DOHH2 (cell line): ENCODE data around the gene ITGBL1.

Experiments
- H3F3A ChIP-seq: fragments of 200-600 bp; sonication (generic), shearing (Covaris generic); 2 replicates; pipeline ENCODE4 v1.6.0; 2016; ENCODE audit warnings: antibody characterized with exemption, mild to moderate bottlenecking; ENCODE audit not compliant: control insufficient read depth, insufficient read depth
- H3K27ac ChIP-seq: fragments of 200-600 bp; sonication (generic); 2 replicates; pipeline ENCODE4 v1.5.1; 2014; ENCODE audit warnings: low read depth, mild to moderate bottlenecking, low read length, moderate library complexity
- H3K27me3 ChIP-seq: fragments of 200-600 bp; sonication (generic); 2 replicates; pipeline ENCODE4 v1.6.1; 2014; ENCODE audit warnings: mild to moderate bottlenecking, low read length, mixed read lengths; ENCODE audit not compliant: control insufficient read depth
- H3K36me3 ChIP-seq: fragments of 200-600 bp; sonication (generic); 2 replicates; pipeline ENCODE4 v1.6.1; 2014; ENCODE audit warnings: mild to moderate bottlenecking, low read length, moderate library complexity, mixed read lengths; ENCODE audit not compliant: control insufficient read depth
- H3K4me1 ChIP-seq: fragments of 200-600 bp; sonication (generic); 2 replicates; pipeline ENCODE4 v1.6.1; 2014; ENCODE audit warnings: mild to moderate bottlenecking, low read length, mixed read lengths; ENCODE audit not compliant: control insufficient read depth
- H3K4me2 ChIP-seq: fragments of 200-600 bp; sonication (generic); 2 replicates; pipeline ENCODE4 v1.6.0; 2014; ENCODE audit warnings: mild to moderate bottlenecking, low read length, moderate library complexity
- H3K4me3 ChIP-seq: fragments of 200-600 bp; sonication (generic); 2 replicates; pipeline ENCODE4 v1.5.1; 2014; ENCODE audit warnings: mild to moderate bottlenecking, low read length, mixed read lengths
- H3K79me2 ChIP-seq: fragments of 200-600 bp; sonication (generic); 2 replicates; pipeline ENCODE4 v1.6.1; 2014; ENCODE audit warnings: mild to moderate bottlenecking, low read length, mixed read lengths; ENCODE audit not compliant: control insufficient read depth
- H3K9me2 ChIP-seq: fragments of 200-600 bp; sonication (generic); replicated peaks from 2 replicates; pipeline ENCODE4 v1.6.1; 2014; ENCODE audit warnings: mild to moderate bottlenecking, low read length, mixed read lengths; ENCODE audit not compliant: control insufficient read depth
- H3K9me3 ChIP-seq: fragments of 200-600 bp; sonication (generic); 2 replicates; pipeline ENCODE4 v1.6.1; 2014; ENCODE audit warnings: antibody characterized with exemption, low read length, mixed read lengths; ENCODE audit not compliant: control insufficient read depth, insufficient read depth
- H4K20me1 ChIP-seq: fragments of 200-600 bp; sonication (generic); 2 replicates; pipeline ENCODE4 v1.6.0; 2014; ENCODE audit warnings: low read depth, mild to moderate bottlenecking, antibody characterized with exemption, low read length, moderate library complexity; ENCODE audit not compliant: control insufficient read depth, insufficient read depth
- EZH2phosphoT487 ChIP-seq: fragments of 200-600 bp; sonication (generic); IDR thresholded peaks from 2 replicates; pipeline ENCODE4 v1.6.1; 2017; ENCODE audit warnings: borderline replicate concordance, mild to moderate bottlenecking, antibody characterized with exemption, low read length, moderate library complexity, mixed read lengths
- TF ChIP-seq, protein P1 (sequence below): fragments of 200-600 bp; sonication (generic); IDR thresholded peaks from one replicate; pipeline ENCODE4 v1.5.1; 2014; ENCODE audit warnings: antibody characterized with exemption, mild to moderate bottlenecking, low read depth, low read length; ENCODE audit not compliant: poor library complexity, severe bottlenecking

Gene ITGBL1

DNA sequence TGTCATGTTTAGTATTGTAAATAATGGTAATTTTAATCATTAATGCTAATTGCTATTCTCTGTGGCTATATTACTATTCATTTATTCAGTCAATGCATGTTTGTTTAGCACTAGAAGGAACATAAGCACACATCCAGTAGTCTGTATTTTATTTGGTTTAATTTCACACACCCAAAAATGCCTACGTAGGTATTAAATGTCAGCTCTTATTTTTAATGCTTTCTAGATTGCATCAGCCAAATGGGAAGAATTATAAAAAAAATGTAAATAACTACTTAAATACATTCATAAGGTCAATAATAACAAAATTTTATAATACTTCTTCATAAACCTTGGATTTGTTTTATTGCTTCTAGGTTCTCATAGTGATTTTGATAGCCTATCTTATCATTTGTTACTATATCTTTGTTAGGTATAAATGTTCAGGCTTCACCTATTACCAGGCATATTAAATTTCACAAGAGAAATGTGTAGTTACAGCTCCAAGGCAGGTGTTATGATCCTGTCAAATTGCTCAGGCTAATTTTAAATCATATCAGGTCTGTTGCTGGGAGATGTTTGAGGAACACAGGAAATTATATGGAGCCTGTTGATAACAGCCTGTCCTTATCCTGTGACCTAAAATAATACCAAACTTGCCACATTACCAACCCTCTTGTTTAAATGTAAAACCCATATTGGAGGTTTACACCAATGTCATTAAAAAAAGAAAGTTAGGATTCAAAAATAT lies 34.4 kb downstream of the ITGBL1 start:
- no peaks in the 10 kb centered on the region for H4K20me1 ChIP-seq
- H3K4me3 ChIP-seq: no peak overlapping the region
- H3K4me1 ChIP-seq: no peaks in the 10 kb centered on the region
- H3K9me3 ChIP-seq: no peaks in the 10 kb centered on the region
- H3K36me3 ChIP-seq: no peaks in the 10 kb centered on the region
- H3K79me2 ChIP-seq: no peaks in the 10 kb centered on the region
- H3K27ac ChIP-seq: no peak overlapping the region
- no peaks in the 10 kb centered on the region for H3F3A ChIP-seq
- no peak overlapping the region for H3K4me2 ChIP-seq
- no peaks in the 10 kb centered on the region for H3K27me3 ChIP-seq
- TF ChIP-seq EZH2phosphoT487: no peak
- TF ChIP-seq, protein P1, sequence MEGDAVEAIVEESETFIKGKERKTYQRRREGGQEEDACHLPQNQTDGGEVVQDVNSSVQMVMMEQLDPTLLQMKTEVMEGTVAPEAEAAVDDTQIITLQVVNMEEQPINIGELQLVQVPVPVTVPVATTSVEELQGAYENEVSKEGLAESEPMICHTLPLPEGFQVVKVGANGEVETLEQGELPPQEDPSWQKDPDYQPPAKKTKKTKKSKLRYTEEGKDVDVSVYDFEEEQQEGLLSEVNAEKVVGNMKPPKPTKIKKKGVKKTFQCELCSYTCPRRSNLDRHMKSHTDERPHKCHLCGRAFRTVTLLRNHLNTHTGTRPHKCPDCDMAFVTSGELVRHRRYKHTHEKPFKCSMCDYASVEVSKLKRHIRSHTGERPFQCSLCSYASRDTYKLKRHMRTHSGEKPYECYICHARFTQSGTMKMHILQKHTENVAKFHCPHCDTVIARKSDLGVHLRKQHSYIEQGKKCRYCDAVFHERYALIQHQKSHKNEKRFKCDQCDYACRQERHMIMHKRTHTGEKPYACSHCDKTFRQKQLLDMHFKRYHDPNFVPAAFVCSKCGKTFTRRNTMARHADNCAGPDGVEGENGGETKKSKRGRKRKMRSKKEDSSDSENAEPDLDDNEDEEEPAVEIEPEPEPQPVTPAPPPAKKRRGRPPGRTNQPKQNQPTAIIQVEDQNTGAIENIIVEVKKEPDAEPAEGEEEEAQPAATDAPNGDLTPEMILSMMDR: no peak
- no peaks in the 10 kb centered on the region for H3K9me2 ChIP-seq

DNA sequence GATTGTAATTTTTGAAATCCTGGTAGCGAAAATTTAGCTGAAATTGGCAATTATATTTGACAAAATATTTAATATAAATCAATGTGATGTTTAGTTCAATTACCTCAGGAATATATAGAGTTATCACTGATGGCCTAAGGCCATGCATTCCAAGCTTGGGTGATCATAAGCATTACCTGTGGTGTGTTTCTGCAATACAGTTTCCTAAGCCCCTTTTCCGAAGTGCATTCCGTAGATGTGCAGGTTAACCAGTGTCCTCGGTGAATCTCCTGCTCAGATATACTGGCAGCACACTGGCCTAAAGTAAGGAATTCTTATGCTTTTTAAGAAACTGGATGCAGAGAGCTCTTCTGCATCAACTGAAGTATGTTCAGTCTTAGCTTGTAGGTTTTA lies 35.0 kb downstream of the ITGBL1 start:
- Histone ChIP-seq H3K27ac (no peak overlapping the region), H3K79me2 (no peaks in the 10 kb centered on the region), H3K36me3 (no peaks in the 10 kb centered on the region), H3K4me2 (no peak overlapping the region), H3K4me3 (no peak overlapping the region), H4K20me1 (no peaks in the 10 kb centered on the region), H3F3A (no peaks in the 10 kb centered on the region), H3K4me1 (no peaks in the 10 kb centered on the region), H3K9me2 (no peaks in the 10 kb centered on the region), H3K9me3 (no peaks in the 10 kb centered on the region), H3K27me3 (no peaks in the 10 kb centered on the region)
- TF ChIP-seq, protein P1: no peak
- no peak for TF ChIP-seq EZH2phosphoT487

DNA sequence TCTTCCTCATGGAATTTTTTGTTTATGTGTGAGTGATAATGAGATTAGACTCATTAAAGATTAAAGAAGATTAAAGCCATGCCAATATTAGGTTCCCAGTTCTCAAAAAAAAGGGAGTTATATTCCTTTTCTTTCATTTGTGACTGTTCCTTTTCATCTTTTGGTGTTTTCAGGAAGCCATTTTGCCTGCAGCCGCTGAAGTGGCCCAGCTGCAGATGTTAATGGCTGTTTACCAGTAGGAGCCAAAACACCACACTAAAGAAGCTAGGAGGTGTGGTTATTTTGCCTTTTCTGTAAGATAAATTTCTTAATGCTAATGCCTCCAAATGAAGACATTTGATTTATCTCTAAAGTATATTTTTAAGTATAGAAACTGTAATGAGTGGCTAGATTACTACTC lies 36.3 kb downstream of the ITGBL1 start:
- no peaks in the 10 kb centered on the region for H4K20me1 ChIP-seq
- H3K9me2 ChIP-seq: no peaks in the 10 kb centered on the region
- H3K27me3 ChIP-seq: no peaks in the 10 kb centered on the region
- no peaks in the 10 kb centered on the region for H3K79me2 ChIP-seq
- H3K4me3 ChIP-seq: no peak overlapping the region
- no peaks in the 10 kb centered on the region for H3K4me1 ChIP-seq
- no peaks in the 10 kb centered on the region for H3K36me3 ChIP-seq
- TF ChIP-seq, protein P1: no peak
- no peak for TF ChIP-seq EZH2phosphoT487
- no peaks in the 10 kb centered on the region for H3F3A ChIP-seq
- H3K9me3 ChIP-seq: no peaks in the 10 kb centered on the region
- no peak overlapping the region for H3K27ac ChIP-seq
- H3K4me2 ChIP-seq: no peak overlapping the region
